T47D (cell line): ENCODE measurements around the gene MCC.

Experiments
- DNase-seq, 2 experiments: peaks; one replicate each; pipeline versions ENCODE4 v3.0.0 to v3.0.0-alpha.2; 2011 to 2012; ENCODE audit warnings: low read depth in 1 of 2, low spot score in 1 of 2
- JUND ChIP-seq: IDR thresholded peaks from 2 replicates; pipeline ENCODE4 v1.6.1; 2012; ENCODE audit warnings: low read depth
- in situ Hi-C: cut with HindIII; loops from 2 replicates; pipeline ENCODE4 v1.10.0; 2016; ENCODE audit warnings: low sequenced_read_pairs, low pct_unique_long_range_greater_than_20kb

Gene MCC

DNA sequence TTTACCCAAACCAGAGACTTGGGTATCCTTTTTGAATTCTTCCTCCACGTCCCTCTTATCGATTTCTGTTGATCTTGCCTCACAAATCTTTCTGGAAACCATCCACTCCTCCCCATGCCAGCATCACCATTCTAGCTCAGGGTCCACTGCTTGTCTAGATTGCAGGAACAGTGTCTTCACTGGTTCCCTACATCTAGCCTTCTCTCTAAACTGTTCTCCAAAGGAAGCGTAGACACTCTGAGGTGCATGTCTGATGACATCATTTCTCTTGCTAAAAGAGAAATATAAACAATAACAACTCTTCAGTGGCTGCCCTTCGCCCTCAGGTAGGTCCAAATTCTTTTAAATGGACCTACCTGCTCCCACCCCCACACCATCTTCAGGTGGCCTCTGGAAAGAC is 311.5 kb downstream of the MCC start:
- TF ChIP-seq JUND = no peak
- no peak for DNase-seq
- in situ Hi-C loops = no loop called here

DNA sequence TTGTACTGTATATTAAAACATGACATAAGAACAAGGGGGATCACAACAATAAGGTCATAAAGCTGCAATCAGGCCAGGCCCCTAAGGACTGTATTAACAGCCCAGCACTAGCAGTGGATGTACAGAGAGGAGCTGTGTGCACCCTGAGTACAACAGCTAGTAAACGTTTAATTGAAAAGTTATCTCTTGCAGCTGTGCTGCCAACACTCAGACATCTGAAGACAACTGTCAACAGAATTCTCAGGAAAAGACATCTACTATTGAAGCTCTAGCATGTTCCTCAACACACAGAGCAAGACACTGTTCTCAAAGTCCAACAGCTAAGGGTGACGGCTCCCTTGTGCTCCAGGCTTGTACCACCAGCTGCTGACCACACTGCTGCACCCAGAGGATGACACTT is 312.1 kb downstream of the MCC start:
- no peak for DNase-seq
- no peak for TF ChIP-seq JUND
- in situ Hi-C loops = no loop called here

DNA sequence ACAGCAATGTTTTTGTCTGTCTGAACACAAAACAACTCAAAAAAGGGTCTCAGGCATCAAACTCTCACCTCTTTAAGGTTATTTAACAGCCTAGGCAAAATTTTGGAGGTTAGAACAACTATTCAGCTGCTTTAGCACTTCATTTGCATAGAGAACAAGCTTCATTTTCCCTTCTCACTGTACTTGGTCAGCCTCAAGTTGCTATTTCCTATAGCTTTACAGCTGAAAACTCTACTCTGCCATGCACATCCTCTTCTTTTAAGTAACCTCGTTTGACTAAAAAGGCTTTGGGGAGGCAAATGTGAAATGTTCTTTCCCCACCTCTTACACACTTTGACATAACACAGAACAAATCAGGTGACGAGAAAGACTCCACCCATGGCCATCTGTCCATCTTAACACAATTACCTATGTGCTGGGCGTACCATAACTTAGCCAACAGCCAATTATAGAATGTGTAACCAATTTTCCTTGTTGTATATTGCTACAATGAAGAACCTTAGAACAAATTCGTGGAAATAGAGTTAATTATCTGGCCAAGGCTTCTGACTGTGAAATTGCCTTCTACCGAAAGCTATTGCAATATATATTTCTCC is 315.9 kb downstream of the MCC start:
- in situ Hi-C loops = no loop called here
- TF ChIP-seq JUND = no peak
- no peak for DNase-seq

DNA sequence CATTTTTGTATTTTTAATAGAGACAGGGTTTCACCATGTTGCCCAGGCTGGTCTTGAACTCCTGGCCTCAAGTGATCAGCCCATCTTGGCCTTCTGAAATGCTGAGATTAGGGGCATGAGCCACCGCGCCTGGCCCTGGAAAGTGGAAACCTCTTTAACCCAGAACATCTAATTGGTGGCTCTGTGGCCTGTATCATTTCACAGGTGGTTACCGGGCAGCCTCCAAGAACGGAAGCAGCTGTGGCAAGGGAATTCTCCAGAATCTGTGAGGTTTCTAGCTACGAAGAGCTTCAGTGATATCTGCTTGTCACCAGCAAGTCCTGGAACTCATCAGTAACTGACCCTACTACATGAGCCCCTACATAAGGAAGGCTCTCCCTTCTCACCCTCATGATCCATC is 316.7 kb downstream of the MCC start:
- no peak for DNase-seq
- no peak for TF ChIP-seq JUND
- in situ Hi-C loops = no loop called here

DNA sequence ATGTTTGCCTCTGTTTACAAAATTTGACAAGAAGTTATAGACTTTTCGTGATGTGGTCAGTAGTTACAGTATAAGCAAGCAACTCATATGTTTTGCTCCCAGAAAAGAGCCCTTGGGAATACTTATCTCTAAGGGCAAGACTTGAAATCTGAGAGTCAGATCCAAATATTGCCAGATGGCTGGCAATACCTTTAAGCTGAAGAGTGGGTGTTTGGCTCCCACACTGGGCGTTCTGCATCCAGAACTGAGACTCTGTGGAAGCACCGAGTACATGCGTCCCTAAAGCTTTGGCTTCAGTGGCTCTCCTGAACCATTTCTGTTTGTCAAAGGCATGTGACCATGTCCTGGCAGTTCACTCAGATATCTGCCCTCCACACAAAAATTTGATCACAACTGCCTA is 317.5 kb downstream of the MCC start:
- in situ Hi-C loops = no loop called here
- no peak for TF ChIP-seq JUND

DNA sequence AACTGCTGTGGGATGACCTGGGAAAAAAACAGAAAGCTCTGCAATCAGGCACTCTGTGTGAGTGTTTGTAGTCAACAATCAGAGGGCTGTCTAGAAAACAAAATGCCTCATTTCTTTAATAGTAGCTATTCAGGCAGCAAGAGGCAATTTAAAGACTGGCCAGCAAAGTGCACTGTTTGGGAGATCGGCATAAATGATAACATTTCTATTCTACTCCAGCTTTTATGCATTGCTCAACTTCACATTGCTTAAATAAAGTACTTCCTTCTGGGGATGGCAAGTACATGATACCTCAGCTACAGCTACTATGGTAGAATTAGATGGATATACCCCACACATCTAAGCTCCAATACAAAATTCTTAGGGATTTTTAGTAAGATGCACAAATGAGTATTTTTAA is 318.5 kb downstream of the MCC start:
- in situ Hi-C loops = no loop called here
- no peak for TF ChIP-seq JUND
- DNase-seq = peak in 1 of 2 experiments; percentile 35

More for the DNA sequence above, 317.5 kb downstream of the MCC start:
- no peak for DNase-seq

DNA sequence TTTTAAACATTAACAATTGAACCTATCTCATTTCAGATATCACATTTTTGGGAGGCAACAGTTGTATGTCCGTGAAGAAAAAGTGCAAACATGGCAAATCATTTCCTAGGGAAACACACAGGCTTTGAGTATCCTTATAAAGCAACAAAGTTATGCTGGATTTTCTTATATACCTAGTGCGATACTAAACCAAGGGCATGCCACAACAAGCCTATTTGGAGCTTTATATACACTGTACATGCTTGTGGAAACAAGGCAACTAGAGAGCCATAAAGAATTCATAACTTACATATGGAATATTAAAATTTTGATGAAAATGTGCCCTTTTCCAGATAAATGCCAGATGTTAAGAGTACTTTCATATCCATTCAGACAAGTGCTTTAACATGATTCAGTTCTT is 320.3 kb downstream of the MCC start:
- in situ Hi-C loops = no loop called here
- TF ChIP-seq JUND = no peak

DNA sequence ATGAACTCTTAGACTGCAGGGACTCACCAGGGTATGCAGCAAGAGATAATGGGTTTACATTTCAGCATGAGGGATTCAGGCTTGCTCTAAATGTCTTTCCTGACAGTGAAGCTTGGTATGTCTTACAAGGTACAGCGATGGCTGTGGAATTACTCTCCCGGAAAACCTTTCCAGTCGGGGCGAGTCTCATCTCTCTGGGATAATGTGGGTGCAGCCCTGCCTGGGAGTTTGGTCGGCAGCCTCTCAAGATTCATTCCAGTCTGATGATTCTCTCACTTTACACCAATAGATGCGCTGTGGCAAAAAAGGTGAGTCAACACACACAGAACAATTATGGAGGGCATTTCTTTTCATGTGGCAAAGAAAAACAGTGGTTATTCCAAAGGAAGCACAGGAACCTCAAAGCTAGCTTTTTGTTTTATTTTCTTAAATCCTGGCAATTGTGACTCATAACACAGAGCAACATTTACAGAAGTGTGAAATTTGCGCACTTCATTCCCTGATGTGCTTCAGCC is 321.3 kb downstream of the MCC start:
- TF ChIP-seq JUND = no peak
- DNase-seq = no peak
- in situ Hi-C loops = no loop called here

More for the DNA sequence above, 320.3 kb downstream of the MCC start:
- no peak for DNase-seq

DNA sequence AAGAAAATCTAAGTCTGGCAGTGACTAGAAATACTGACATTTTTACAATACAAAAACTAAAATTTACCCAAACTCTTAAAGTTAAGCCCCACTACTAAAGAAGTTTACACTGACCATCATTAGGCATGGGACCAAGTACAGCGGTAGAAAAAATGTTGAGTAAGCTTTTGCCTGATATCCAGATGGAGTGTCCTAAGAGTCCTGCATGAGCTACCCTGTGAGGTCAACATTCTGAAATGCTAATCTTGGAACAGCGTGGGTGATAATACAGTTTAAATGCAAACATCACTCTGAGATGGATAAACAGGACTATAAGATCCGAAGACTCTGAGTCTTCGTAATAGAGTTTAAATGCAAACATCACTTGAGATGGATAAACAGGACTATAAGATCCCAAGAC is 322.0 kb downstream of the MCC start:
- no peak for TF ChIP-seq JUND
- DNase-seq = no peak
- in situ Hi-C loops = no loop called here

DNA sequence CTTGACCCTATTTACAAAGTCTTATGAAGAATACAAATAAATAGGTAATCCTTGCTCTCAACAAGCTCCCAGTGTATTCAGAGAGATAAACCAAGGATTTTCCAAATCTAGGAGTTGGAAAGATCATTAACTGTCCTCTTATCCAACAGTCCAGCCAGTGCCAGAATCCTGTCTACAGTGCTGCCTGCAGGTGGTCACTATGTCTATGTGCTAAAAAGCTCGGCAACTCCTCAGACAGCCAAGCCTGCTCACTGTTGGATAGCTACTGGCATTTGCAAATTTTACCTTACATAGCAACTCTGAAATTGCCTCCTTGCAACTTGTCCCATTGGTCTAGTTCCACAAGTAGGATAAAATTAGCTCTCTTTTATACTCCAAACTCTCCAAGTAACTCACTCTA is 324.2 kb downstream of the MCC start:
- no peak for TF ChIP-seq JUND
- DNase-seq = no peak
- in situ Hi-C loops = no loop called here

DNA sequence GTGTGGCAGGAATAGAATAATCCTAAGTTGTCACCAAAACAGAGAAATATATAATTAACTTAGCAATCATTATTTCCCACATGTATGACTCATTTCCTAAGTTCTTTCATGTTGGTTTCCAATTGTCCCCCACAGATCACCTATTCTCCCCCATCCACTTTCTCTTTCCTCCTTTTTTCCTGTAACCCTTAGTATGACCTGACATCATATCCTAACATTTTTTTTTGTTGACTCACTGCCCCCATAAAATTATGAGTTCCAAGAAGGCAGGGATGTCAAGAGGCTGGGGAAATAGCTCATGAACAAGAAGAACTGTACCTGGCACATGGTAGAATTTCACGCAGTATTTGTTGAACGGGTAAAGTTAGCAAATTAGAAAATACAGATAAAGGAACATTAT is 324.9 kb downstream of the MCC start:
- DNase-seq = no peak
- in situ Hi-C loops = no loop called here
- no peak for TF ChIP-seq JUND

DNA sequence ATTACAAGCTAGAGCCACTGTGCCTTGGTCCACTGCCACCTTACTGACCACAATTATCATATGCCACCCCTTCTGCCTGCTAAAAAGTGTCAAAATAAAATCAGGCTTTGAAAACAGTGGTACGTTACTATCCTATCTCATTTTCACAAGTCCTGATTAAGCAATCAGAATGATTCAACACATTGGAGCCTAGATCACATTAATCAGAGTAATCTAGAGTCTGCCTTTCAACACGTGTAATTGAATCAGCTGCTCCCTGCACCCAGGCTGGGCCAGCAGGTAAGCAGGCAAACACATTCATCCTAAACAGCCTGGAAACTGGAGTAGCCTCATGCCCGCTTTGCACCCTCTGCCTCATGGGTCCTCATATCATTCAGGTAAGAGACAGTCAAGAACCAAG is 325.5 kb downstream of the MCC start:
- no peak for TF ChIP-seq JUND
- no peak for DNase-seq
- in situ Hi-C loops = no loop called here

DNA sequence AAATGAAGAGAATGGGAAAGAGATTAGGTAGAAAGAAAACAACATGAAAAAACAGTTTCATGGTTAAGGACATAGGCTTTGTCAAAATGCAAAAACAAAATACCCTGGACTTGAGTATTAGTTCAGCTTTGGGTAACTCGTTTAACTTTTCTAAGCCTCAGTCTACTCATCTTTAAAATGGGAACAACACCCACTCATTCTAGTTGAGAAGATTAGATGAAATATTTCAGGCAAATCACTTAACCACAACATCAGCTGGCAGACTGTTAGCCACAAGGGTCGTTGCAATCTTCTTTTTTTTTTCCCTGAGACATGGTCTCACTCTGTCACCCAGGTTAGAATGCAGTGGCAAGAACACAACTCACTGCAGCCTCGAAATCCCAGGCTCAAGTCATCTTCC is 326.0 kb downstream of the MCC start:
- no peak for DNase-seq
- TF ChIP-seq JUND = no peak
- in situ Hi-C loops = no loop called here

DNA sequence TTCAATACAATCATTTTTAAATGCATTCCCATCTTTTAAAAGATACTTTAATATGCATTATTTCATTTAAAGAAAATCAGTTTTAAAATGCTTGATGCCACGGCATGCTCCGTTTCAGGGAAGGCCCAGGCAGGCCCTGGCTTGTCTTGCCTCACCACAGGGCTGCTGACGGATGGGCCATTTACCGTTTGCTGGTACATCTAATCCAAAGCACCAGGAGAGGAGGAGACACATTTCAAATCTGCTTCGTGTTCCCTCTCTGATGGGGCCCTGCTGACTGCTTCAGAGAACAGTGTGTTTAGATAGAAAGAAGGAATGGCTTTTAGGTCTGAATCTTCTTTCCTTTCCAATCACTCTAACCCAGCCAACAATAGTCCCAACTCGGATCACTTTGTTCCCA is 326.4 kb downstream of the MCC start:
- TF ChIP-seq JUND = no peak
- DNase-seq = no peak
- in situ Hi-C loops = no loop called here
